Heart left ventricle (tissue), 16 donors: Measurements from ENCODE around the gene CDK3. TPM values are rescaled to one million over a fixed set of nuclear protein-coding genes. Genes with fewer than 3 reads are reported as not detected.

Source experiments
- ATAC-seq, 4 donors: fragments of 200-7000 bp; cut with Tn5 transposase; one replicate each; pipeline ENCODE4 v1.9.1; 2020 to 2022; ENCODE audit warnings: moderate library complexity in 4 of 4, mild to moderate bottlenecking in 3 of 4, moderate number of reproducible peaks in 1 of 4
- DNase-seq, 5 donors: peaks; one replicate each; pipeline ENCODE4 v3.0.0-alpha.2; 2020
- H3K27ac ChIP-seq, 12 donors: fragments of 200-600 bp; sonication (generic) in 4 of 12; one replicate each; pipeline versions ENCODE4 v1.5.0 to v1.8.0; 2016 to 2022; ENCODE audit warnings: mild to moderate bottlenecking in 2 of 12
- H3K27me3 ChIP-seq, 9 donors: fragments of 200-600 bp; sonication (generic) in 2 of 9; one replicate each; pipeline versions ENCODE4 v1.5.1 to v1.8.0; 2016 to 2022; ENCODE audit warnings: mild to moderate bottlenecking in 3 of 9
- H3K36me3 ChIP-seq, 9 donors: fragments of 200-600 bp; sonication (generic) in 2 of 9; one replicate each; pipeline versions ENCODE4 v1.5.0 to v1.8.0; 2018 to 2022; ENCODE audit warnings: mild to moderate bottlenecking in 2 of 9
- H3K4me1 ChIP-seq, 12 donors: fragments of 200-600 bp; sonication (generic) in 4 of 12; one replicate each; pipeline versions ENCODE4 v1.5.0 to v1.8.0; 2016 to 2022; ENCODE audit warnings: mild to moderate bottlenecking in 3 of 12
- H3K4me3 ChIP-seq, 12 donors: fragments of 200-600 bp; sonication (generic) in 4 of 12; one replicate each; pipeline versions ENCODE4 v1.5.0 to v1.8.0; 2017 to 2022; ENCODE audit warnings: mild to moderate bottlenecking in 9 of 12, moderate library complexity in 4 of 12
- H3K9me3 ChIP-seq, 12 donors: fragments of 200-600 bp; sonication (generic) in 4 of 12; one replicate each; pipeline versions ENCODE4 v1.5.0 to v1.8.0; 2016 to 2022; ENCODE audit warnings: mild to moderate bottlenecking in 1 of 12
- CTCF ChIP-seq, 12 donors: fragments of 200-600 bp; sonication (generic) in 4 of 12; IDR thresholded peaks; one replicate each; pipeline versions ENCODE4 v1.5.0 to v1.8.0; 2018 to 2022; ENCODE audit warnings: antibody characterized with exemption in 12 of 12, mild to moderate bottlenecking in 5 of 12
- POLR2A ChIP-seq, 2 donors: fragments of 450-650 bp; IDR thresholded peaks; one replicate each; pipeline ENCODE4 v1.6.1; 2017; ENCODE audit warnings: antibody characterized with exemption in 2 of 2, mild to moderate bottlenecking in 2 of 2, moderate library complexity in 2 of 2
- WGBS, 4 donors: extraction: QIAGEN DNeasy Blood & Tissue Kit in 2 of 4; methylation state at CpG; one replicate each; pipeline versions ENCODE4 v1.1.5 to v1.1.7; 2013 to 2018; 5-methylcytosine and 5-hydroxymethylcytosine counted together
- intact Hi-C, 10 donors: fragments of 100-400 bp; cut with DNase I; formaldehyde crosslinking; loops; one replicate each; pipeline versions ENCODE4 v1.11.1 to v1.14.2; 2022
- polyA plus RNA-seq, 2 donors: library from polyadenylated mRNA; stranded (reverse); fragments of 200-250 nt; gene quantifications; one replicate each; pipeline ENCODE4 v1.2.3, GENCODE V29; 2013
- total RNA-seq, 9 donors: library from RNA; depleted of rRNA in 2 of 9; stranded (reverse); fragments of >200 nt in 2 of 9; fragmentation: NEBNext Ultra II Directional in 3 of 9; extraction: Animal tissue kit (Norgen Biotek cat#: 25700) in 3 of 9; gene quantifications; one replicate each; pipeline versions ENCODE4 v1.1.0 to v1.2.4, GENCODE V29; 2016 to 2023
- donor health status: ischemic (EF 13 %, LVEDD 7.1; RV severe dilation, severe dysfunction).
- donor health status: healthy with polysubstance abuse.
- donor health status: DM: no; HTN: yes; CAD: no.
- donor health status: DM: no; HTN: no; CAD: no.
- donor health status: ischemic (EF 25% LVEDD 6.9; RV normal size, moderate dysfunction).
- donor health status: ischemic (EF 25% LVEDD 5.7; RV mildly dilated, moderate dysfunction).
- donor health status: healthy.
- donor health status: DM: yes; HTN: yes; CAD: no.
- donor health status: ischemic (EF 35%, LVEDD 5.7; RV mildly dilated, moderate dysfunction).
- donor health status: nonischemic (EF 11% LVEDD 7.7; RV severe dilation, severe dysfunction).
- donor health status: DM: yes; HTN: yes; CAD: no.
- donor health status: PGD.
- donor health status: ischemic (EF 29% LVEDD 5.4; RV normal size, mild dysfunction).
- donor health status: nonischemic (EF 23%, LVEDD 6.1; RV moderate dilation, normal function).

Gene CDK3
- total and polyA plus RNA-seq, 11 donors, result 0.46 to 3.6 (median 1.6) TPM; not detected in 2

GRCh38 chr17:76014100-76014924 is 13.7 kb downstream of the CDK3 start:
- Histone ChIP-seq H3K9me3 (no peaks in the 10 kb centered on the region), H3K4me3 (no peak overlapping the region), H3K4me1 (peaks cover 0 to 6% (median 1%) of the 10 kb centered on the region in 12 donors), H3K27me3 (no peaks in the 10 kb centered on the region), H3K36me3 (no peaks in the 10 kb centered on the region), H3K27ac (no peak overlapping the region)
- peak; percentile 76 to 90 (median 80) for ATAC-seq
- WGBS, 4 donors, result 26 to 55% (median 27%) methylated on average over 9 to 19 of the region's 19 CpGs
- peak; percentile 55 to 86 (median 67) for DNase-seq
- TF ChIP-seq CTCF (IDR thresholded peaks at IDR 0.05), result peak; percentile 86 to 99 (median 96)
- no peak for TF ChIP-seq POLR2A (IDR thresholded peaks at IDR 0.05)
- intact Hi-C loops, result loop anchor here in 8 of 10 donors (5.0 to 10.0 kb wide), 8 partner anchors 160 to 288 kb away; no protein-coding TSS in a partner anchor

GRCh38 chr17:76014925-76015261 is 14.2 kb downstream of the CDK3 start:
- Histone ChIP-seq H3K9me3 (no peaks in the 10 kb centered on the region), H3K36me3 (no peaks in the 10 kb centered on the region), H3K27ac (no peak overlapping the region), H3K27me3 (no peaks in the 10 kb centered on the region), H3K4me1 (peaks cover 0 to 6% (median 1%) of the 10 kb centered on the region in 12 donors), H3K4me3 (no peak overlapping the region)
- TF ChIP-seq CTCF (IDR thresholded peaks at IDR 0.05) (no peak), POLR2A (IDR thresholded peaks at IDR 0.05) (no peak)
- DNase-seq (no peak), ATAC-seq (no peak)
- intact Hi-C loops, result loop anchor here in 8 of 10 donors (5.0 to 10.0 kb wide), 8 partner anchors 160 to 287 kb away; no protein-coding TSS in a partner anchor
- WGBS, 4 donors, result 76 to 82% (median 79%) methylated on average over 12 to 26 of the region's 26 CpGs

GRCh38 chr17:76017481-76018339 is 17.1 kb downstream of the CDK3 start:
- no peaks in the 10 kb centered on the region for H3K36me3 ChIP-seq
- H3K4me3 ChIP-seq, result no peak overlapping the region
- no peak for DNase-seq
- no peak overlapping the region for H3K27ac ChIP-seq
- H3K9me3 ChIP-seq, result no peaks in the 10 kb centered on the region
- intact Hi-C loops, result loop anchor here in 4 of 10 donors (5.0 to 10.0 kb wide), 5 partner anchors 157 to 280 kb away; no protein-coding TSS in a partner anchor
- TF ChIP-seq CTCF (IDR thresholded peaks at IDR 0.05), result no peak
- no peak for TF ChIP-seq POLR2A (IDR thresholded peaks at IDR 0.05)
- 88 to 94% (median 92%) methylated on average over 21 of the region's 21 CpGs for WGBS, 4 donors
- no peak for ATAC-seq
- no peaks in the 10 kb centered on the region for H3K27me3 ChIP-seq
- H3K4me1 ChIP-seq, result peaks cover 0 to 6% (median 1%) of the 10 kb centered on the region in 12 donors

- TF ChIP-seq CTCF (IDR thresholded peaks at IDR 0.05), result no peak
- no peak for TF ChIP-seq POLR2A (IDR thresholded peaks at IDR 0.05)
These were observed 17.7 kb downstream of the CDK3 start for GRCh38 chr17:76018340-76018680.

More at GRCh38 chr17:76018340-76018680, 17.7 kb downstream of the CDK3 start:
- Histone ChIP-seq H3K36me3 (no peaks in the 10 kb centered on the region), H3K27me3 (no peaks in the 10 kb centered on the region), H3K4me3 (no peak overlapping the region), H3K9me3 (no peaks in the 10 kb centered on the region), H3K27ac (no peak overlapping the region), H3K4me1 (peaks cover 0 to 6% (median 1%) of the 10 kb centered on the region in 12 donors)
- DNase-seq (no peak), ATAC-seq (no peak)
- 75 to 90% (median 82%) methylated on average over 9 to 11 of the region's 11 CpGs for WGBS, 4 donors
- intact Hi-C loops, result loop anchor here in 4 of 10 donors (5.0 to 10.0 kb wide), 5 partner anchors 156 to 279 kb away; no protein-coding TSS in a partner anchor
